ENCODE measurements around the gene VSTM5.

Gene VSTM5

DNA sequence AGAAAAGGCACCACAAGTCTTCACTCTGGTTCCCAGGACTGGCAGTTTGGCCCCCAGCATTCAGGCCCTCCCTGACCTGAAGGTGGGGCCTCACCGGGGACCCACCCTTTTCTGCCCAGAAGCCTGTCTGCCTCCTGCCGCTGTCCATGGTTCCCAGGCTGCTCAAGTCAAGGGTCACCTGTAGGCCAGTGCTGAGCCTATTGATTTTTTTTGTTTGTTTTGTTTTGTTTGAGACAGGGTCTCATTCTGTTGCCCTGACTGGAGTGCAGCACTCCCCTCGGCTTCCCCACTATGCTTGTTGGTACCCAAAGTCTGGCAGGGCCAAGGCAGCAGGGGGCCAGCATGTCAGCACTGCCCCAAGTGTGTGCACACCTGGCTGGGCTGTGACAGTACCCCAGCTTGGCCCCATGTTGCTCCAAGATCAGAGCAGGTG, 77.4 kb downstream of the VSTM5 start:
- Histone ChIP-seq H3K4me1 (ENCODE audit: control insufficient read depth, insufficient read depth, low read length) (no peaks in the 10 kb centered on the region), H3K9me3 (ENCODE audit: control insufficient read depth, low read length) (no peaks in the 10 kb centered on the region), H3K27ac (ENCODE audit: insufficient read depth, low read depth, low read length, poor library complexity, severe bottlenecking) (no peak overlapping the region), H3K27me3 (ENCODE audit: control insufficient read depth, insufficient read depth, low read length, poor library complexity, severe bottlenecking) (no peaks in the 10 kb centered on the region), H3K36me3 (ENCODE audit: control insufficient read depth, insufficient read depth, low read length) (no peaks in the 10 kb centered on the region), H3K4me3 (ENCODE audit: insufficient read depth, low read depth, low read length) (no peak overlapping the region)
- 81 to 87% methylated on average over 3 of the region's 3 CpGs for WGBS, 2 experiments

DNA sequence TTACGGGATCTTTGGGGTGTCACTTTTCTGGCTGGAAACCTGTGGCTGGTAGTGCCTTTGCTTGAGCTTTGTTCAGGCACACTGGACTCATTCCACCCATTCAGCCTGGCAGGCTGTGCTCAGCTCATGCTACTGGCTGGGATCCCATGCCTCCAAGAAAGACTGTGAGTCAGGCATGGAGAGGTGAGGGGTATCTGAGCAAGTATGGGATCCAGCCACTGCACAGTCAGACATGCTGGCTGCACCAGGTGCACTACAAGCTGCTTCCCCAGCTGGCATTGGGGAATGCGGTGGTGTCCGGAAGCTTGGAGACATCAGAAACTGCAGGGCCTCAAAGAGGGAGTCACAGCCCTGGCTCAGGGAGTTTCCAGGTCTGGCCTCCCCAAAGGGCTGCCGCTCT, 78.3 kb downstream of the VSTM5 start:
- Histone ChIP-seq H3K4me3 (ENCODE audit: insufficient read depth, low read depth, low read length) (no peak overlapping the region), H3K9me3 (ENCODE audit: control insufficient read depth, low read length) (no peaks in the 10 kb centered on the region), H3K36me3 (ENCODE audit: control insufficient read depth, insufficient read depth, low read length) (no peaks in the 10 kb centered on the region), H3K4me1 (ENCODE audit: control insufficient read depth, insufficient read depth, low read length) (no peaks in the 10 kb centered on the region), H3K27me3 (ENCODE audit: control insufficient read depth, insufficient read depth, low read length, poor library complexity, severe bottlenecking) (no peaks in the 10 kb centered on the region), H3K27ac (ENCODE audit: insufficient read depth, low read depth, low read length, poor library complexity, severe bottlenecking) (no peak overlapping the region)
- WGBS, 2 experiments = 95 to 96% methylated on average over 4 of the region's 4 CpGs

DNA sequence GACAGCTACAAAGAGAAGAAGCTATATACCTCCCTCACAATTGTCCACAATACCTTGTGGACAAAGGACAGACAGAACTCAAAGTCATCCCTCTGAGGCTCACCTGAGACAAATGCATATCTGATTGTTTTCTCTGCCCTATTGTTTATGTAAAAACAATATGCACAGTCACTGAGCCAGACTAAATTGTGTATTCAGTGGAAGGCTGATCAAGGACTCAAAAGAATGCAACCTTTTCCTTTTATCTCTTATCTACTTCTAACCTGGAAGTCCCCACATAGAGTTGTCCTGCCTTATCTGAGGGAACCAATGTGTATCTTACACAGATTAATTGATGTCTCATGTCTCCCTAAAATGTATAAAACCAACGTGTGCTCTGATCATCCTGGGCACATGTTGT, 80.3 kb downstream of the VSTM5 start:
- WGBS, 2 experiments = 82 to 84% methylated on average over 1 of the region's 1 CpG
- no peak overlapping the region for H3K27ac ChIP-seq (ENCODE audit: insufficient read depth, low read depth, low read length, poor library complexity, severe bottlenecking)
- H3K27me3 ChIP-seq (ENCODE audit: control insufficient read depth, insufficient read depth, low read length, poor library complexity, severe bottlenecking) = no peaks in the 10 kb centered on the region
- H3K4me3 ChIP-seq (ENCODE audit: insufficient read depth, low read depth, low read length) = no peak overlapping the region
- no peaks in the 10 kb centered on the region for H3K36me3 ChIP-seq (ENCODE audit: control insufficient read depth, insufficient read depth, low read length)
- no peaks in the 10 kb centered on the region for H3K4me1 ChIP-seq (ENCODE audit: control insufficient read depth, insufficient read depth, low read length)
- no peaks in the 10 kb centered on the region for H3K9me3 ChIP-seq (ENCODE audit: control insufficient read depth, low read length)

Data from ectodermal cell (in vitro differentiated cells).